SK-N-SH treated with all-trans-retinoic acid at 6 μM for 48 hours (cell line): ENCODE measurements around the gene CHRNB1.

Source experiments
- BACH2 ChIP-seq: fragments of 250-450 bp; sonication (Bioruptor Pico); IDR thresholded peaks from 2 replicates; pipeline ENCODE4 v1.9.0; 2021; ENCODE audit warnings: mild to moderate bottlenecking, borderline replicate concordance
- CSRNP3 ChIP-seq: fragments of 250-450 bp; sonication (Bioruptor Pico); IDR thresholded peaks from 2 replicates; pipeline ENCODE4 v1.5.1; 2021; ENCODE audit warnings: mild to moderate bottlenecking, moderate library complexity
- ZFP3 ChIP-seq: fragments of 250-450 bp; sonication (Bioruptor Pico); IDR thresholded peaks from 2 replicates; pipeline ENCODE4 v1.5.0; 2020; ENCODE audit warnings: mild to moderate bottlenecking, moderate library complexity
- TF ChIP-seq, protein P1 (sequence below): fragments of 250-450 bp; sonication (Bioruptor Pico); IDR thresholded peaks from 2 replicates; pipeline ENCODE4 v1.8.0; 2020; ENCODE audit warnings: mild to moderate bottlenecking, moderate library complexity, borderline replicate concordance

- TF ChIP-seq ZFP3 (CRISPR knock-in tag) (no peak), CSRNP3 (CRISPR knock-in tag) (no peak), BACH2 (no peak)
- TF ChIP-seq, protein P1, sequence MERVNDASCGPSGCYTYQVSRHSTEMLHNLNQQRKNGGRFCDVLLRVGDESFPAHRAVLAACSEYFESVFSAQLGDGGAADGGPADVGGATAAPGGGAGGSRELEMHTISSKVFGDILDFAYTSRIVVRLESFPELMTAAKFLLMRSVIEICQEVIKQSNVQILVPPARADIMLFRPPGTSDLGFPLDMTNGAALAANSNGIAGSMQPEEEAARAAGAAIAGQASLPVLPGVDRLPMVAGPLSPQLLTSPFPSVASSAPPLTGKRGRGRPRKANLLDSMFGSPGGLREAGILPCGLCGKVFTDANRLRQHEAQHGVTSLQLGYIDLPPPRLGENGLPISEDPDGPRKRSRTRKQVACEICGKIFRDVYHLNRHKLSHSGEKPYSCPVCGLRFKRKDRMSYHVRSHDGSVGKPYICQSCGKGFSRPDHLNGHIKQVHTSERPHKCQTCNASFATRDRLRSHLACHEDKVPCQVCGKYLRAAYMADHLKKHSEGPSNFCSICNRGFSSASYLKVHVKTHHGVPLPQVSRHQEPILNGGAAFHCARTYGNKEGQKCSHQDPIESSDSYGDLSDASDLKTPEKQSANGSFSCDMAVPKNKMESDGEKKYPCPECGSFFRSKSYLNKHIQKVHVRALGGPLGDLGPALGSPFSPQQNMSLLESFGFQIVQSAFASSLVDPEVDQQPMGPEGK: no peak
Observed at GRCh38 chr17:7404737-7405349, 40.0 kb upstream of the CHRNB1 start.
